Chondrocyte (in vitro differentiated cells): ENCODE measurements around the gene IRAK1. TPM values are rescaled to one million over a fixed set of nuclear protein-coding genes. Genes with fewer than 3 reads are reported as not detected.

Experiments used
- DNase-seq: peaks from one replicate; pipeline ENCODE4 v3.0.0; 2021; ENCODE audit warnings: mixed read lengths, low spot score
- H3K27ac Mint-ChIP-seq: one replicate; pipeline ENCODE4 v1.8.0; 2021; ENCODE audit warnings: mild to moderate bottlenecking, moderate library complexity, mixed read lengths; ENCODE audit not compliant: unreplicated experiment
- H3K27me3 Mint-ChIP-seq: 2 replicates; pipeline ENCODE4 v1.8.0; 2021; ENCODE audit warnings: low read depth, mixed read lengths
- H3K36me3 Mint-ChIP-seq: 2 replicates; pipeline ENCODE4 v1.8.0; 2021; ENCODE audit warnings: low read depth, mixed read lengths
- H3K4me1 Mint-ChIP-seq: 2 replicates; pipeline ENCODE4 v1.8.0; 2021; ENCODE audit warnings: low read depth, mild to moderate bottlenecking, mixed read lengths
- H3K4me3 Mint-ChIP-seq: one replicate; pipeline ENCODE4 v1.8.0; 2021; ENCODE audit warnings: mild to moderate bottlenecking, moderate library complexity, mixed read lengths; ENCODE audit not compliant: unreplicated experiment
- H3K9me3 Mint-ChIP-seq: 2 replicates; pipeline ENCODE4 v1.8.0; 2021; ENCODE audit warnings: low read depth, mixed read lengths
- total RNA-seq: library from RNA; stranded (reverse); gene quantifications from 3 replicates; pipeline ENCODE4 v1.2.1, GENCODE V29; 2021
- TF ChIP-seq, protein P1 (sequence below): fragments of 200-600 bp; sonication (generic); IDR thresholded peaks from 2 replicates; pipeline ENCODE4 v1.5.0; 2021; ENCODE audit warnings: antibody characterized with exemption, mild to moderate bottlenecking, moderate library complexity

Gene IRAK1
- total RNA-seq, 1 donor from 2014 or later = 104 TPM

DNA sequence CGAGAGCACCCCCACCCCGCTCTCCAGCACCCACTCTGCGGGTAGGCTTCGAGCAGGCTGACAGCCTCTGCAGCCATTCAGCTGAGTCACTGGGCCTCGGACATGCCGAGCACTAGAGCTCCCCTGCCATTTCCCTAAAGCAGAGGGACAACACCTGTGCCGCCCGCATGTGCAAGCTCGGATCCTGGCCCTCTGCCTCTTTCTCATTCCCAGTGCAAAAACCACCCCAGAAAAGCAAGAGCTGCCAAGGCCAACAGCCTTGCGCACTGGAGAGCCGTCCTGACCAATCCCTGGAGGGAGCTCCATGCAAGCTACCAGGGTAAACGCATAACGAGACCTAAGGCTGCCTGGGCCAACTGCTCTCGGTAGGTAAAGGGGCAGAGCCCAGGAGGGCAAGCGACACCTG lies 53.4 kb downstream of the IRAK1 start:
- H3K4me3 Mint-ChIP-seq = no peak overlapping the region
- DNase-seq = no peak

DNA sequence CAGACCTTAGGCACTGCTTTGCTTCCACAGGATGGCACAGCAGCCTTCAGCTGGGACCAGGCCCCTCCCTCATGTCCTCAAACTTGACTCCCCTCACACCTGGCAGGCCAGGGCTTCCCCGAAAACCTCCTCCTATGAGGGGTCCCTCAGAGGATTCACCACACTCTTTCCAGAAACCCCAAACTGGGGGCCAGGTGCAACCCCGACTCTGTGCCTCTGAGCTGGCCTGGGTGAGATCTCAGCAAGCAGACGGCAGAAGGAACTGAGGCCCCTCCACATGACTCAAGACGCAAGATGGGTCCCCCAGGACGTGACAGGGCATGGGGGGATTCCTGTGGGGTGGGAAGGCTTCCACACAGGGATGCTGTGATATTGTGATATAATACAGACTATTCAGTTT lies 54.3 kb downstream of the IRAK1 start:
- Mint-ChIP-seq H3K27ac (no peak overlapping the region), H3K4me1 (peaks cover 39% of the 10 kb centered on the region), H3K4me3 (no peak overlapping the region), H3K36me3 (peaks cover 11% of the 10 kb centered on the region), H3K27me3 (no peaks in the 10 kb centered on the region), H3K9me3 (no peaks in the 10 kb centered on the region)
- DNase-seq = no peak
- TF ChIP-seq, protein P1, sequence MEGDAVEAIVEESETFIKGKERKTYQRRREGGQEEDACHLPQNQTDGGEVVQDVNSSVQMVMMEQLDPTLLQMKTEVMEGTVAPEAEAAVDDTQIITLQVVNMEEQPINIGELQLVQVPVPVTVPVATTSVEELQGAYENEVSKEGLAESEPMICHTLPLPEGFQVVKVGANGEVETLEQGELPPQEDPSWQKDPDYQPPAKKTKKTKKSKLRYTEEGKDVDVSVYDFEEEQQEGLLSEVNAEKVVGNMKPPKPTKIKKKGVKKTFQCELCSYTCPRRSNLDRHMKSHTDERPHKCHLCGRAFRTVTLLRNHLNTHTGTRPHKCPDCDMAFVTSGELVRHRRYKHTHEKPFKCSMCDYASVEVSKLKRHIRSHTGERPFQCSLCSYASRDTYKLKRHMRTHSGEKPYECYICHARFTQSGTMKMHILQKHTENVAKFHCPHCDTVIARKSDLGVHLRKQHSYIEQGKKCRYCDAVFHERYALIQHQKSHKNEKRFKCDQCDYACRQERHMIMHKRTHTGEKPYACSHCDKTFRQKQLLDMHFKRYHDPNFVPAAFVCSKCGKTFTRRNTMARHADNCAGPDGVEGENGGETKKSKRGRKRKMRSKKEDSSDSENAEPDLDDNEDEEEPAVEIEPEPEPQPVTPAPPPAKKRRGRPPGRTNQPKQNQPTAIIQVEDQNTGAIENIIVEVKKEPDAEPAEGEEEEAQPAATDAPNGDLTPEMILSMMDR = no peak

More for the DNA sequence above, 53.4 kb downstream of the IRAK1 start:
- no peaks in the 10 kb centered on the region for H3K27me3 Mint-ChIP-seq
- no peaks in the 10 kb centered on the region for H3K9me3 Mint-ChIP-seq
- H3K4me1 Mint-ChIP-seq = peaks cover 39% of the 10 kb centered on the region
- peak overlapping the region; percentile 41 for H3K27ac Mint-ChIP-seq
- peaks cover 4% of the 10 kb centered on the region for H3K36me3 Mint-ChIP-seq
- TF ChIP-seq, protein P1 = no peak

DNA sequence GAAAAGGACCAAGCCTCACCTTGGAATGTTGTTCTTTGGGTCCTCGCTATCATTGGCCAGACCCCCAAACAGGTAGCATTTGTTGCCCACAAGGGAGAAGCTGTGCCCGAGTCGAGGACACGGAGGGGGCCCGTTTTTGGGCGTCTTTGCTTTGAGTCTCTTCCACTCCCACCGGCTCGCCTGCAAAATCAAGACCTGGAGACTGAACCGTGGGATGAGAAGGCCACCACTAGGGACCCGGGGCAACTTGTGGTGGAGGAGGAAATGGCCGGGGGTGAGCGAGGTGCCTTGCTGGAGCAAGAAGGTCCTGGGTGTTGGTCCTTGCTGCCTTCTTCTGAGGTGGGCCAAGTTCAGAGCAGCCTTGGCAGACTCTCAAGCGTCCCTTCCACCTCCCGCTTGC lies 55.6 kb downstream of the IRAK1 start:
- Mint-ChIP-seq H3K36me3 (peaks cover 16% of the 10 kb centered on the region), H3K9me3 (no peaks in the 10 kb centered on the region), H3K4me3 (no peak overlapping the region), H3K4me1 (peaks cover 33% of the 10 kb centered on the region), H3K27me3 (no peaks in the 10 kb centered on the region), H3K27ac (no peak overlapping the region)
- no peak for DNase-seq
- TF ChIP-seq, protein P1 = no peak

DNA sequence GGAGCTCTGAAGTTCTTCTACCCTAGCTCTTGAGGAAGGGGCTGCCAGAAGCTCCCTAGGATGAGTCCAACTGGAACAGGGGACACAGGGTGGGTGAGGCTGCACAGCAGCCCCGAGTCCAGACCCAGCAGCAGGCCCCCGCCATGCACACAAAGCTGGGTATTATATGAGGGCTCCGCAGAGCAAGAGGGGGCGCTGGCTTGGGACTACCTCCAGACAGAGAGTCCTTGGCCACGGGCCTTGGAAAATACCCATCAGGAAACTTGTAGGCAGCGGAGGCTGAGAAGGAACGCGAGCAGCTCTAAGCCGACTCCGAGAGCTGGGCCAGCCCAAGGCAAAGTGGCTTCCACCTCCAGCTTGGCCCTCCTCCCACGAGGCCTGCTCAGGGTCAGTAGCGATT lies 56.2 kb downstream of the IRAK1 start:
- H3K4me1 Mint-ChIP-seq = peaks cover 27% of the 10 kb centered on the region
- H3K27me3 Mint-ChIP-seq = no peaks in the 10 kb centered on the region
- H3K36me3 Mint-ChIP-seq = peaks cover 16% of the 10 kb centered on the region
- no peak overlapping the region for H3K4me3 Mint-ChIP-seq
- TF ChIP-seq, protein P1 = no peak
- H3K9me3 Mint-ChIP-seq = no peaks in the 10 kb centered on the region
- H3K27ac Mint-ChIP-seq = no peak overlapping the region
- DNase-seq = no peak

DNA sequence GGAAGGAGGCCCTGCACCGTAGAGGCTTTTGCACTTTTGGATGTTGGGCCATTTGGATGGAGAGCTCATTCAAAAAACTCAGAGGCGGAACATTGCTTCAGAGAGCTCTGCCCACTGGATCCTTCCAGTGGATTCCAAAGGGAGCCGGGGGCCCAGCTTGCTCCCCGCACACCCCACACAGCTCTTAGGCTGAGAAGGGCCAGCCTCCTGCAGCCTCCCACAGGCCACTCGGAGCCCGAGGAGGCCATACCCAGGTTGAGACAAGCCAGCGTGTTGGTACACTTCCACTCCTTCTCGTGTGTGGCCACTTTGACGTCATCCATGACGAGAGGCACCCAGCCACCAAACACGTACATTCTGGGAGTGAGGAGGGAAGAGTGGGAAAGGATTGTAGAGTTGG lies 58.4 kb downstream of the IRAK1 start:
- Mint-ChIP-seq H3K27ac (no peak overlapping the region), H3K4me3 (no peak overlapping the region), H3K9me3 (no peaks in the 10 kb centered on the region), H3K36me3 (peaks cover 29% of the 10 kb centered on the region), H3K4me1 (peaks cover 5% of the 10 kb centered on the region), H3K27me3 (no peaks in the 10 kb centered on the region)
- DNase-seq = no peak
- TF ChIP-seq, protein P1 = no peak
